ENCODE data around the gene ZNF674. TPM values are rescaled to one million over a fixed set of nuclear protein-coding genes. Genes with fewer than 3 reads are reported as not detected.

Gene ZNF674
- total and polyA plus RNA-seq, 9 of the 15 experiments (the other 6 are each of a cell fraction or from before 2014, with no cell fraction given), result 1.2 to 4.7 (median 2.6) TPM

- no peak for DNase-seq (ENCODE audit: extremely low read depth in 1 of 4, low spot score in 3 of 4)
- H4K20me1 ChIP-seq (replicated peaks; ENCODE audit: control insufficient read depth, insufficient read depth, low read length), result no peaks in the 10 kb centered on the region
- no peak for ATAC-seq
- H3K4me1 ChIP-seq (replicated peaks in 1 of 2; ENCODE audit: control insufficient read depth in 2 of 2, insufficient read depth in 2 of 2, low read length in 2 of 2), result no peaks in the 10 kb centered on the region; a peak in 1 of 5 replicates
- no peak for FAIRE-seq
- H3K36me3 ChIP-seq (ENCODE audit: control insufficient read depth, insufficient read depth, low read length), result no peaks in the 10 kb centered on the region
- H3K4me2 ChIP-seq (ENCODE audit: insufficient read depth, low read length), result no peak overlapping the region
- H2AFZ ChIP-seq (ENCODE audit: low read depth, low read length), result no peak overlapping the region
- TF ChIP-seq FOXM1 (IDR thresholded peaks at IDR 0.05; ENCODE audit: low read depth), result no peak
- TF ChIP-seq FOXM1 (CRISPR knock-in tag; IDR thresholded peaks at IDR 0.05; ENCODE audit: low read depth), result no peak
- TF ChIP-seq RHOXF2B (CRISPR knock-in tag; conservative IDR thresholded peaks at IDR 0.05), result no peak
- TF ChIP-seq, protein P1, sequence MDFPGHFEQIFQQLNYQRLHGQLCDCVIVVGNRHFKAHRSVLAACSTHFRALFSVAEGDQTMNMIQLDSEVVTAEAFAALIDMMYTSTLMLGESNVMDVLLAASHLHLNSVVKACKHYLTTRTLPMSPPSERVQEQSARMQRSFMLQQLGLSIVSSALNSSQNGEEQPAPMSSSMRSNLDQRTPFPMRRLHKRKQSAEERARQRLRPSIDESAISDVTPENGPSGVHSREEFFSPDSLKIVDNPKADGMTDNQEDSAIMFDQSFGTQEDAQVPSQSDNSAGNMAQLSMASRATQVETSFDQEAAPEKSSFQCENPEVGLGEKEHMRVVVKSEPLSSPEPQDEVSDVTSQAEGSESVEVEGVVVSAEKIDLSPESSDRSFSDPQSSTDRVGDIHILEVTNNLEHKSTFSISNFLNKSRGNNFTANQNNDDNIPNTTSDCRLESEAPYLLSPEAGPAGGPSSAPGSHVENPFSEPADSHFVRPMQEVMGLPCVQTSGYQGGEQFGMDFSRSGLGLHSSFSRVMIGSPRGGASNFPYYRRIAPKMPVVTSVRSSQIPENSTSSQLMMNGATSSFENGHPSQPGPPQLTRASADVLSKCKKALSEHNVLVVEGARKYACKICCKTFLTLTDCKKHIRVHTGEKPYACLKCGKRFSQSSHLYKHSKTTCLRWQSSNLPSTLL (IDR thresholded peaks at IDR 0.05), result no peak
- TF ChIP-seq PHF8 (IDR thresholded peaks at IDR 0.05; ENCODE audit: borderline replicate concordance, low read length), result no peak
- TF ChIP-seq SRSF3 (IDR thresholded peaks at IDR 0.05; ENCODE audit: insufficient read depth, low read length), result no peak
- TF ChIP-seq ZNF175 (CRISPR knock-in tag; IDR thresholded peaks at IDR 0.05; ENCODE audit: low read depth), result no peak
- no peak for TF ChIP-seq ZFPM2 (CRISPR knock-in tag; IDR thresholded peaks at IDR 0.05)
- TF ChIP-seq ZNF75A (CRISPR knock-in tag; IDR thresholded peaks at IDR 0.05), result no peak
- no peak for TF ChIP-seq SMARCA4 (IDR thresholded peaks at IDR 0.05)
- no peak for TF ChIP-seq KAT7 (CRISPR knock-in tag; IDR thresholded peaks at IDR 0.05; ENCODE audit: borderline replicate concordance)
- TF ChIP-seq, protein P2, sequence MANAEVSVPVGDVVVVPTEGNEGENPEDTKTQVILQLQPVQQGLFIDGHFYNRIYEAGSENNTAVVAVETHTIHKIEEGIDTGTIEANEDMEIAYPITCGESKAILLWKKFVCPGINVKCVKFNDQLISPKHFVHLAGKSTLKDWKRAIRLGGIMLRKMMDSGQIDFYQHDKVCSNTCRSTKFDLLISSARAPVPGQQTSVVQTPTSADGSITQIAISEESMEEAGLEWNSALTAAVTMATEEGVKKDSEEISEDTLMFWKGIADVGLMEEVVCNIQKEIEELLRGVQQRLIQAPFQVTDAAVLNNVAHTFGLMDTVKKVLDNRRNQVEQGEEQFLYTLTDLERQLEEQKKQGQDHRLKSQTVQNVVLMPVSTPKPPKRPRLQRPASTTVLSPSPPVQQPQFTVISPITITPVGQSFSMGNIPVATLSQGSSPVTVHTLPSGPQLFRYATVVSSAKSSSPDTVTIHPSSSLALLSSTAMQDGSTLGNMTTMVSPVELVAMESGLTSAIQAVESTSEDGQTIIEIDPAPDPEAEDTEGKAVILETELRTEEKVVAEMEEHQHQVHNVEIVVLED (CRISPR knock-in tag; IDR thresholded peaks at IDR 0.05), result no peak
- no peak for TF ChIP-seq TSC22D4 (tag; IDR thresholded peaks at IDR 0.05)
- TF ChIP-seq EHMT2 (IDR thresholded peaks at IDR 0.05), result no peak
- H3K79me2 ChIP-seq (ENCODE audit: control insufficient read depth, insufficient read depth, low read length), result no peaks in the 10 kb centered on the region
- POLR2A ChIA-PET, result interaction anchor here (1.7 kb wide), 1 partner anchor 12 kb away, joined by 5 read pairs; no protein-coding TSS in a partner anchor
- BruUV-seq (replicated peaks), result no TSS peak
- no peak overlapping the region for H3K27ac ChIP-seq (ENCODE audit: extremely low read depth, low read depth, low read length)
- no peak overlapping the region for H3K9ac ChIP-seq (ENCODE audit: insufficient read depth in 1 of 2, low read depth in 2 of 2, low read length in 2 of 2)
- no peaks in the 10 kb centered on the region for H3K9me3 ChIP-seq (replicated peaks; ENCODE audit: control insufficient read depth, insufficient read depth, low read depth, low read length)
- no peaks in the 10 kb centered on the region for H3K27me3 ChIP-seq (ENCODE audit: control insufficient read depth in 2 of 2, insufficient read depth in 2 of 2, low read length in 2 of 2)
- intact Hi-C loops (cut with micrococcal nuclease), result no loop called here
- WGBS (ENCODE audit: insufficient coverage, low coverage, missing lambda C conversion rate), result 4% methylated on average over 4 of the region's 5 CpGs
- H3K4me3 ChIP-seq, result no peak overlapping the region
- in situ Hi-C loops (cut with MboI), result no loop called here
- CTCF ChIA-PET (ENCODE audit: low intra/inter-chr PET ratio), result no interaction called here
- no peaks in the 10 kb centered on the region for H3K9me1 ChIP-seq (ENCODE audit: control insufficient read depth, insufficient read depth, low read length)
Measured at GRCh38 chrX:46587158-46587557, 41.9 kb upstream of the ZNF674 start.

Measured in K562 (cell line).